A549 (cell line): ENCODE data around the gene ARHGEF6. TPM values are rescaled to one million over a fixed set of nuclear protein-coding genes. Genes with fewer than 3 reads are reported as not detected.

Experiments used
- ATAC-seq, 2 experiments: fragments of 200-7000 bp in 1 of 2; fragments of >200 bp in 1 of 2; cut with Nextera tagmentation in 1 of 2; cut with Tn5 transposase in 1 of 2; 3 replicates each; pipeline versions ENCODE4 v1.8.0 to v1.9.1; 2018 to 2020; ENCODE audit warnings: mild to moderate bottlenecking in 1 of 2, moderate library complexity in 1 of 2
- CTCF ChIA-PET: fragments of 300-600 bp; sonication (Branson Sonifier 250); formaldehyde crosslinking; extraction: SDS; loops from one replicate; lab custom pipeline; 2021; ENCODE audit warnings: antibody characterized with exemption, inconsistent platforms; lab: Yijun Ruan, JAX
- POLR2A ChIA-PET: fragments of 350-600 bp; formaldehyde crosslinking; extraction: SDS; loops from one replicate; lab custom pipeline; 2021; ENCODE audit warnings: antibody characterized with exemption, inconsistent platforms; lab: Yijun Ruan, JAX
- DNase-seq, 2 experiments: peaks; one replicate each; pipeline versions ENCODE4 v3.0.0 to v3.0.0-alpha.2; 2011 to 2016; ENCODE audit warnings: low read depth in 1 of 2, low spot score in 1 of 2
- FAIRE-seq: peaks from 2 replicates; lab custom pipeline; 2011; peaks lifted over from hg19 to GRCh38; lab: Jason Lieb, UNC
- H3K27ac ChIP-seq, 2 experiments: fragments of >200 bp; sonication (Bioruptor Twin); formaldehyde crosslinking; 3 replicates each; pipeline ENCODE4 v1.5.1; 2016 to 2017
- H3K4me1 ChIP-seq: fragments of >200 bp; sonication (Bioruptor Twin); formaldehyde crosslinking; 3 replicates; pipeline ENCODE4 v1.6.1; 2016
- H3K4me2 ChIP-seq: fragments of >200 bp; sonication (Bioruptor Twin); formaldehyde crosslinking; 3 replicates; pipeline ENCODE4 v1.6.1; 2016
- H3K4me3 ChIP-seq: fragments of >200 bp; sonication (Bioruptor Twin); formaldehyde crosslinking; 3 replicates; pipeline ENCODE4 v1.5.1; 2016
- H3K9me3 ChIP-seq: fragments of >200 bp; sonication (Bioruptor Twin); formaldehyde crosslinking; 3 replicates; pipeline ENCODE4 v1.6.1; 2016
- CBX8 ChIP-seq: fragments of 200-600 bp; sonication (generic); IDR thresholded peaks from 2 replicates; pipeline ENCODE4 v1.6.1; 2016
- CHD2 ChIP-seq: fragments of 150-350 bp; IDR thresholded peaks from 2 replicates; pipeline ENCODE4 v1.6.1; 2014; ENCODE audit warnings: low read length; ENCODE audit not compliant: partially characterized antibody
- CTCF ChIP-seq: fragments of >200 bp; sonication (Bioruptor Twin); formaldehyde crosslinking; IDR thresholded peaks from 3 replicates; pipeline ENCODE4 v1.5.1; 2016
- EHF ChIP-seq: fragments of 250-450 bp; sonication (Bioruptor Pico); IDR thresholded peaks from 2 replicates; pipeline ENCODE4 v1.5.0; 2020; ENCODE audit warnings: mild to moderate bottlenecking
- EP300 ChIP-seq, 2 experiments: fragments of >200 bp; sonication (Bioruptor Twin); formaldehyde crosslinking; IDR thresholded peaks; 2 replicates in 1 of 2; 3 replicates in 1 of 2; pipeline ENCODE4 v1.6.1; 2016 to 2017
- ESRRA ChIP-seq: fragments of 150-350 bp; IDR thresholded peaks from 2 replicates; pipeline ENCODE4 v1.6.1; 2014; ENCODE audit warnings: mild to moderate bottlenecking, low read length, borderline replicate concordance
- GATA3 ChIP-seq: IDR thresholded peaks from 2 replicates; pipeline ENCODE4 v1.6.1; 2012; ENCODE audit warnings: borderline replicate concordance
- HDAC2 ChIP-seq: fragments of 200-600 bp; sonication (generic); IDR thresholded peaks from 2 replicates; pipeline ENCODE4 v1.6.1; 2016
- HEYL ChIP-seq: fragments of 250-450 bp; sonication (Bioruptor Pico); IDR thresholded peaks from 2 replicates; pipeline ENCODE4 v1.8.0; 2021; ENCODE audit warnings: mild to moderate bottlenecking, moderate library complexity
- HOXB13 ChIP-seq: fragments of 250-450 bp; sonication (Bioruptor Pico); IDR thresholded peaks from 2 replicates; pipeline ENCODE4 v1.5.0; 2020; ENCODE audit warnings: low read depth, mild to moderate bottlenecking, moderate library complexity
- JUN ChIP-seq, 2 experiments: fragments of >200 bp; sonication (Bioruptor Twin); formaldehyde crosslinking; IDR thresholded peaks; 2 replicates in 1 of 2; 3 replicates in 1 of 2; pipeline ENCODE4 v1.6.1; 2016 to 2017
- KDM1A ChIP-seq: fragments of 200-600 bp; sonication (generic); IDR thresholded peaks from 2 replicates; pipeline ENCODE4 v1.6.1; 2016; ENCODE audit warnings: low read depth, mild to moderate bottlenecking
- MAZ ChIP-seq: fragments of 150-350 bp; IDR thresholded peaks from 2 replicates; pipeline ENCODE4 v1.6.1; 2014; ENCODE audit warnings: antibody characterized with exemption, low read depth, low read length, borderline replicate concordance
- NFE2L2 ChIP-seq: fragments of 150-350 bp; conservative IDR thresholded peaks from 2 replicates; pipeline ENCODE4 v1.6.1; 2014; ENCODE audit warnings: low read length
- NPAS2 ChIP-seq: fragments of 250-450 bp; sonication (Bioruptor Pico); IDR thresholded peaks from 2 replicates; pipeline ENCODE4 v1.8.0; 2022; ENCODE audit warnings: mild to moderate bottlenecking, moderate library complexity, borderline replicate concordance
- RAD21 ChIP-seq, 2 experiments: fragments of >200 bp in 1 of 2; sonication (Bioruptor Twin) in 1 of 2; formaldehyde crosslinking in 1 of 2; IDR thresholded peaks in 1 of 2; conservative IDR thresholded peaks in 1 of 2; 2 replicates in 1 of 2; 3 replicates in 1 of 2; pipeline ENCODE4 v1.6.1; 2012 to 2018; ENCODE audit warnings: inconsistent platforms in 1 of 2
- RCOR1 ChIP-seq: fragments of 150-350 bp; IDR thresholded peaks from 2 replicates; pipeline ENCODE4 v1.6.1; 2014; ENCODE audit warnings: antibody characterized with exemption, low read length, low read depth
- REST ChIP-seq: fragments of 200-600 bp; sonication (generic); IDR thresholded peaks from 2 replicates; pipeline ENCODE4 v1.6.1; 2016; ENCODE audit warnings: antibody characterized with exemption, mild to moderate bottlenecking, moderate library complexity
- SMC3 ChIP-seq: fragments of >200 bp; sonication (Bioruptor Twin); formaldehyde crosslinking; IDR thresholded peaks from 3 replicates; pipeline ENCODE4 v1.6.1; 2018; ENCODE audit warnings: inconsistent platforms
- SREBF2 ChIP-seq: fragments of 450-650 bp; IDR thresholded peaks from 2 replicates; pipeline ENCODE4 v1.6.1; 2014; ENCODE audit warnings: mild to moderate bottlenecking, moderate library complexity
- TP53 ChIP-seq: fragments of 250-450 bp; sonication (Bioruptor Pico); IDR thresholded peaks from 2 replicates; pipeline ENCODE4 v1.5.0; 2021; ENCODE audit warnings: mild to moderate bottlenecking, moderate library complexity
- ZFP36 ChIP-seq: fragments of 450-650 bp; IDR thresholded peaks from 2 replicates; pipeline ENCODE4 v1.6.1; 2014; ENCODE audit warnings: borderline replicate concordance; ENCODE audit not compliant: partially characterized antibody
- ZSCAN20 ChIP-seq: fragments of 250-450 bp; sonication (Bioruptor Pico); IDR thresholded peaks from 2 replicates; pipeline ENCODE4 v1.8.0; 2022; ENCODE audit warnings: mild to moderate bottlenecking, moderate library complexity
- WGBS: methylation state at CpG from one replicate; pipeline ENCODE4 v1.1.6; 2017; ENCODE audit errors: missing lambda C conversion rate; 5-methylcytosine and 5-hydroxymethylcytosine counted together
- polyA plus RNA-seq, 4 experiments: library from polyadenylated mRNA; depleted of rRNA in 3 of 4; stranded (reverse); fragments of >200 nt; fragmentation: RNase III in 1 of 4; extraction: RNeasy Plus Mini Kit Qiagen cat#74134 plus additional on column Dnase treatment in 1 of 4; gene quantifications; 2 replicates in 3 of 4; 3 replicates in 1 of 4; pipeline ENCODE4 v1.2.3, GENCODE V29; 2011 to 2017
- TF ChIP-seq, protein P1 (sequence below): fragments of 250-450 bp; sonication (Bioruptor Pico); IDR thresholded peaks from 2 replicates; pipeline ENCODE4 v1.5.0; 2020; ENCODE audit warnings: low read depth, mild to moderate bottlenecking, moderate library complexity
- TF ChIP-seq, protein P2 (sequence below): fragments of 450-650 bp; IDR thresholded peaks from 2 replicates; pipeline ENCODE4 v1.6.1; 2014; ENCODE audit warnings: antibody characterized with exemption

Gene ARHGEF6
- polyA plus RNA-seq, 2 of the 4 experiments (the other 2 are of a cell fraction), result 0.10 to 0.30 TPM

- Histone ChIP-seq H3K27ac (no peak overlapping the region), H3K4me3 (no peak overlapping the region), H3K4me2 (no peak overlapping the region), H3K4me1 (no peaks in the 10 kb centered on the region), H3K9me3 (no peaks in the 10 kb centered on the region)
- CTCF ChIA-PET, result interaction anchor here (0.5 to 4.2 kb wide), 27 partner anchors 11 to 1206 kb away, joined by 3 to 18 read pairs (median 4); no protein-coding TSS in a partner anchor
- POLR2A ChIA-PET, result no interaction called here
- FAIRE-seq, result peak; percentile 99
- WGBS, result 31% methylated on average over 8 of the region's 8 CpGs
- ATAC-seq, result peak; percentile 50 to 81; a peak in 3 of 6 replicates
- no peak for TF ChIP-seq HEYL (CRISPR knock-in tag)
- TF ChIP-seq SREBF2, result no peak
- TF ChIP-seq GATA3, result no peak
- TF ChIP-seq EP300 (IDR thresholded peaks at IDR 0.05), result no peak
- TF ChIP-seq EHF, result no peak
- no peak for TF ChIP-seq ZSCAN20
- TF ChIP-seq ESRRA, result no peak
- TF ChIP-seq NFE2L2, result no peak
- TF ChIP-seq CTCF, result peak; percentile 66
- TF ChIP-seq CBX8, result no peak
- no peak for TF ChIP-seq CHD2
- TF ChIP-seq TP53 (CRISPR knock-in tag), result no peak
- TF ChIP-seq KDM1A, result no peak
- TF ChIP-seq RAD21 (conservative IDR thresholded peaks at IDR 0.05 in 1 of 2, IDR thresholded peaks at IDR 0.05 in 1 of 2), result peak; percentile 78 to 84
- TF ChIP-seq, protein P1, sequence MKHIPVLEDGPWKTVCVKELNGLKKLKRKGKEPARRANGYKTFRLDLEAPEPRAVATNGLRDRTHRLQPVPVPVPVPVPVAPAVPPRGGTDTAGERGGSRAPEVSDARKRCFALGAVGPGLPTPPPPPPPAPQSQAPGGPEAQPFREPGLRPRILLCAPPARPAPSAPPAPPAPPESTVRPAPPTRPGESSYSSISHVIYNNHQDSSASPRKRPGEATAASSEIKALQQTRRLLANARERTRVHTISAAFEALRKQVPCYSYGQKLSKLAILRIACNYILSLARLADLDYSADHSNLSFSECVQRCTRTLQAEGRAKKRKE, result no peak
- TF ChIP-seq HDAC2, result no peak
- peak; percentile 70 for TF ChIP-seq SMC3
- peak; percentile 21 to 51 for DNase-seq
Observed at GRCh38 chrX:136694431-136695087, 86.2 kb downstream of the ARHGEF6 start.

GRCh38 chrX:136692271-136692670 lies 88.5 kb downstream of the ARHGEF6 start:
- no peak overlapping the region for H3K4me2 ChIP-seq
- TF ChIP-seq, protein P1, result no peak
- TF ChIP-seq MAZ, result no peak
- TF ChIP-seq ZSCAN20, result no peak
- TF ChIP-seq ZFP36, result no peak
- TF ChIP-seq, protein P2, sequence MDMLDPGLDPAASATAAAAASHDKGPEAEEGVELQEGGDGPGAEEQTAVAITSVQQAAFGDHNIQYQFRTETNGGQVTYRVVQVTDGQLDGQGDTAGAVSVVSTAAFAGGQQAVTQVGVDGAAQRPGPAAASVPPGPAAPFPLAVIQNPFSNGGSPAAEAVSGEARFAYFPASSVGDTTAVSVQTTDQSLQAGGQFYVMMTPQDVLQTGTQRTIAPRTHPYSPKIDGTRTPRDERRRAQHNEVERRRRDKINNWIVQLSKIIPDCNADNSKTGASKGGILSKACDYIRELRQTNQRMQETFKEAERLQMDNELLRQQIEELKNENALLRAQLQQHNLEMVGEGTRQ, result no peak
- no peak for TF ChIP-seq RCOR1
- TF ChIP-seq KDM1A, result no peak
- no peak for TF ChIP-seq HOXB13 (CRISPR knock-in tag)
- no peak for TF ChIP-seq NPAS2 (CRISPR knock-in tag)
- no peak for TF ChIP-seq SMC3
- no peak for TF ChIP-seq JUN (IDR thresholded peaks at IDR 0.05)
- no peak for TF ChIP-seq REST
- no peak overlapping the region for H3K4me3 ChIP-seq
- no peak for FAIRE-seq
- no peak overlapping the region for H3K27ac ChIP-seq
- ATAC-seq, result no peak
- DNase-seq, result no peak
- H3K9me3 ChIP-seq, result no peaks in the 10 kb centered on the region
- ChIA-PET POLR2A (no interaction called here), CTCF (no interaction called here)
- H3K4me1 ChIP-seq, result no peaks in the 10 kb centered on the region
- 36% methylated on average over 4 of the region's 4 CpGs for WGBS
